SK-N-MC (cell line): ENCODE measurements around the gene GNG12.

Experiments
- EZH2 ChIP-seq: fragments of 200-600 bp; sonication (generic); IDR thresholded peaks from one replicate; pipeline ENCODE4 v1.6.1; 2017; ENCODE audit warnings: antibody characterized with exemption
- FOXP2 ChIP-seq: optimal IDR thresholded peaks from 2 replicates; pipeline ENCODE3; 2011; ENCODE audit warnings: mild to moderate bottlenecking, moderate library complexity; ENCODE audit not compliant: insufficient read depth; ENCODE audit errors: extremely low read length, control extremely low read depth
- POLR2AphosphoS5 ChIP-seq: IDR thresholded peaks from 2 replicates; pipeline ENCODE4 v1.6.1; 2012; ENCODE audit warnings: mild to moderate bottlenecking, low read depth, low read length, borderline replicate concordance

GRCh38 chr1:67737875-67738274, 95.4 kb downstream of the GNG12 start:
- no peak for TF ChIP-seq POLR2AphosphoS5
- TF ChIP-seq EZH2: no peak
- no peak for TF ChIP-seq FOXP2
